Measurements from ENCODE around the gene OR2T12. TPM values are rescaled to one million over a fixed set of nuclear protein-coding genes. Genes with fewer than 3 reads are reported as not detected.
A peak's percentile ranks its signal among the peaks of the same experiment; 100 is the strongest.
"Not testable (repeated sequence)": the region's sequence is repeated elsewhere in the genome, so short reads cannot be mapped to it uniquely, and the experiment has no call there.

OR2T12 gene
- not detected for polyA plus RNA-seq

GRCh38 chr1:248303324-248303723 is at the start of gene OR2T12:
OR2T12 (minus strand) TSS chr1:248303424; CDS start chr1:248295578, 7,846 bp downstream.
- no peaks in the 10 kb centered on the region for H3K4me1 Mint-ChIP-seq
- H3K36me3 Mint-ChIP-seq = no peaks in the 10 kb centered on the region
- peaks cover 3 to 16% (median 8%) of the 10 kb centered on the region in 6 donors for H3K9me3 Mint-ChIP-seq

GRCh38 chr1:248348475-248348874 is 45.3 kb upstream of the OR2T12 start, which contains the start of gene OR14C36:
OR14C36 (plus strand) TSS chr1:248348775; CDS start chr1:248348775, 0 bp downstream.
- no peak within 1 kb of the TSS for H3K27ac Mint-ChIP-seq
- H3K27me3 Mint-ChIP-seq (ENCODE audit: low read depth in 3 of 3) = no peaks in the 10 kb centered on the region
- no peaks in the 10 kb centered on the region for H3K4me1 Mint-ChIP-seq
- peaks cover 0 to 6% (median 2%) of the 10 kb centered on the region in 6 donors for H3K9me3 Mint-ChIP-seq
- H3K36me3 Mint-ChIP-seq = no peaks in the 10 kb centered on the region
- no peak for DNase-seq
- no peak within 1 kb of the TSS for H3K4me3 Mint-ChIP-seq

More at GRCh38 chr1:248303324-248303723, at the start of gene OR2T12:
- DNase-seq = no peak
- no peak within 1 kb of the TSS for H3K4me3 Mint-ChIP-seq
- no peaks in the 10 kb centered on the region for H3K27me3 Mint-ChIP-seq (ENCODE audit: low read depth in 3 of 3)
- no peak within 1 kb of the TSS for H3K27ac Mint-ChIP-seq

- Mint-ChIP-seq H3K27me3 (ENCODE audit: low read depth in 3 of 3) (peaks cover 0 to 1% (median 0%) of the 10 kb centered on the region in 3 donors), H3K9me3 (peaks cover 0 to 6% (median 3%) of the 10 kb centered on the region in 6 donors), H3K36me3 (no peaks in the 10 kb centered on the region), H3K27ac (no peak overlapping the region), H3K4me1 (no peaks in the 10 kb centered on the region), H3K4me3 (no peak overlapping the region)
- DNase-seq = no peak
Observed at GRCh38 chr1:248343451-248343850, 40.2 kb upstream of the OR2T12 start.

- no peaks in the 10 kb centered on the region for H3K36me3 Mint-ChIP-seq
- no peak within 1 kb of the TSS for H3K4me3 Mint-ChIP-seq
- H3K27me3 Mint-ChIP-seq (ENCODE audit: low read depth in 3 of 3) = peaks cover 0 to 1% (median 0%) of the 10 kb centered on the region in 3 donors
- H3K9me3 Mint-ChIP-seq = peaks cover 0 to 15% (median 5%) of the 10 kb centered on the region in 6 donors
- no peak for DNase-seq
- H3K4me1 Mint-ChIP-seq = no peaks in the 10 kb centered on the region
- no peak within 1 kb of the TSS for H3K27ac Mint-ChIP-seq
Observed at GRCh38 chr1:248324468-248324867, 21.2 kb upstream of the OR2T12 start, which contains the start of gene OR2M7. OR2M7 (minus strand) TSS chr1:248324568; CDS start chr1:248324568, 0 bp downstream.

- peaks cover 9 to 38% (median 19%) of the 10 kb centered on the region in 6 donors for H3K9me3 Mint-ChIP-seq
- H3K27ac Mint-ChIP-seq = no peak overlapping the region
- DNase-seq = no peak
- H3K27me3 Mint-ChIP-seq (ENCODE audit: low read depth in 3 of 3) = peaks cover 0 to 1% (median 0%) of the 10 kb centered on the region in 3 donors
- H3K4me1 Mint-ChIP-seq = no peaks in the 10 kb centered on the region
- H3K4me3 Mint-ChIP-seq = no peak overlapping the region
- peaks cover 0 to 4% (median 0%) of the 10 kb centered on the region in 3 donors for H3K36me3 Mint-ChIP-seq
Observed at GRCh38 chr1:248316796-248317195, 13.6 kb upstream of the OR2T12 start.

GRCh38 chr1:248306740-248307139 is 3.5 kb upstream of the OR2T12 start:
- not testable (repeated sequence) for H3K9me3 Mint-ChIP-seq; H3K4me3 Mint-ChIP-seq; H3K27ac Mint-ChIP-seq; H3K27me3 Mint-ChIP-seq (ENCODE audit: low read depth in 3 of 3); DNase-seq; H3K36me3 Mint-ChIP-seq; H3K4me1 Mint-ChIP-seq

- no peaks in the 10 kb centered on the region for H3K4me1 Mint-ChIP-seq
- no peak overlapping the region for H3K27ac Mint-ChIP-seq
- no peak overlapping the region for H3K4me3 Mint-ChIP-seq
- H3K27me3 Mint-ChIP-seq (ENCODE audit: low read depth in 3 of 3) = no peaks in the 10 kb centered on the region
- peaks cover 0 to 12% (median 8%) of the 10 kb centered on the region in 6 donors for H3K9me3 Mint-ChIP-seq
- no peak for DNase-seq
- H3K36me3 Mint-ChIP-seq = no peaks in the 10 kb centered on the region
Observed at GRCh38 chr1:248306103-248306502, 2.9 kb upstream of the OR2T12 start.

GRCh38 chr1:248305672-248306071 is 2.4 kb upstream of the OR2T12 start:
- not testable (repeated sequence) for H3K36me3 Mint-ChIP-seq; H3K4me3 Mint-ChIP-seq; H3K27ac Mint-ChIP-seq; H3K27me3 Mint-ChIP-seq (ENCODE audit: low read depth in 3 of 3); H3K4me1 Mint-ChIP-seq; DNase-seq
- peaks cover 0 to 12% (median 7%) of the 10 kb centered on the region in 6 donors for H3K9me3 Mint-ChIP-seq

- no peak overlapping the region for H3K4me3 Mint-ChIP-seq
- peaks cover 0 to 20% (median 7%) of the 10 kb centered on the region in 6 donors for H3K9me3 Mint-ChIP-seq
- H3K27me3 Mint-ChIP-seq (ENCODE audit: low read depth in 3 of 3) = no peaks in the 10 kb centered on the region
- DNase-seq = no peak
- H3K4me1 Mint-ChIP-seq = no peaks in the 10 kb centered on the region
- H3K27ac Mint-ChIP-seq = no peak overlapping the region
- H3K36me3 Mint-ChIP-seq = no peaks in the 10 kb centered on the region
Observed at GRCh38 chr1:248288391-248288790, 14.8 kb downstream of the OR2T12 start.

GRCh38 chr1:248277876-248278275 is 25.3 kb downstream of the OR2T12 start, which contains the start of gene OR2T33:
OR2T33 (minus strand) TSS chr1:248277976; CDS start chr1:248273814, 4,162 bp downstream.
- Mint-ChIP-seq H3K27me3 (ENCODE audit: low read depth in 3 of 3) (peaks cover 0 to 2% (median 0%) of the 10 kb centered on the region in 3 donors), H3K4me1 (no peaks in the 10 kb centered on the region), H3K9me3 (peaks cover 0 to 3% (median 2%) of the 10 kb centered on the region in 6 donors), H3K27ac (no peak within 1 kb of the TSS), H3K36me3 (no peaks in the 10 kb centered on the region), H3K4me3 (no peak within 1 kb of the TSS)
- DNase-seq = no peak

GRCh38 chr1:248273225-248273624 is 30.0 kb downstream of the OR2T12 start:
- H3K4me3 Mint-ChIP-seq; H3K4me1 Mint-ChIP-seq; H3K9me3 Mint-ChIP-seq; H3K27ac Mint-ChIP-seq; DNase-seq; H3K36me3 Mint-ChIP-seq; H3K27me3 Mint-ChIP-seq (ENCODE audit: low read depth in 3 of 3): not testable (repeated sequence)

GRCh38 chr1:248268178-248268577 is 35.0 kb downstream of the OR2T12 start:
- Mint-ChIP-seq H3K27me3 (ENCODE audit: low read depth in 3 of 3) (peaks cover 0 to 1% (median 0%) of the 10 kb centered on the region in 3 donors), H3K36me3 (no peaks in the 10 kb centered on the region), H3K4me3 (no peak overlapping the region), H3K9me3 (peaks cover 0 to 16% (median 4%) of the 10 kb centered on the region in 6 donors), H3K4me1 (no peaks in the 10 kb centered on the region), H3K27ac (no peak overlapping the region)
- no peak for DNase-seq

- not testable (repeated sequence) for H3K4me3 Mint-ChIP-seq; H3K36me3 Mint-ChIP-seq; H3K27me3 Mint-ChIP-seq (ENCODE audit: low read depth in 3 of 3); DNase-seq; H3K4me1 Mint-ChIP-seq; H3K27ac Mint-ChIP-seq
- H3K9me3 Mint-ChIP-seq = peaks cover 5 to 20% (median 12%) of the 10 kb centered on the region in 6 donors
Observed at GRCh38 chr1:248259309-248259708, 43.9 kb downstream of the OR2T12 start.

GRCh38 chr1:248243204-248243603 is 60.0 kb downstream of the OR2T12 start:
- H3K36me3 Mint-ChIP-seq = peaks cover 0 to 4% (median 0%) of the 10 kb centered on the region in 3 donors
- no peak overlapping the region for H3K27ac Mint-ChIP-seq
- H3K4me1 Mint-ChIP-seq = peaks cover 0 to 5% of the 10 kb centered on the region in 2 donors
- H3K4me3 Mint-ChIP-seq = no peak overlapping the region
- peaks cover 0 to 4% (median 2%) of the 10 kb centered on the region in 6 donors for H3K9me3 Mint-ChIP-seq
- no peaks in the 10 kb centered on the region for H3K27me3 Mint-ChIP-seq (ENCODE audit: low read depth in 3 of 3)
- peak in 1 of 3 donors; percentile 12 for DNase-seq

All from immature natural killer cell (primary cell).